Measurements from ENCODE around the gene SERPINA1. TPM values are rescaled to one million over a fixed set of nuclear protein-coding genes. Genes with fewer than 3 reads are reported as not detected.

SERPINA1 gene
- polyA plus RNA-seq, 2 of the 4 experiments (the other 2 are of a cell fraction), result 0.34 to 2.2 TPM

GRCh38 chr14:94426526-94426925, 38.1 kb upstream of the SERPINA1 start (continued):
- TF ChIP-seq PBX3 (IDR thresholded peaks at IDR 0.05), result no peak
- no peak for TF ChIP-seq HES2 (IDR thresholded peaks at IDR 0.05)

- 4% methylated on average over 3 of the region's 3 CpGs for WGBS (ENCODE audit: missing lambda C conversion rate)
- H3K4me1 ChIP-seq, result no peaks in the 10 kb centered on the region
- H3K4me3 ChIP-seq, result no peak overlapping the region
- ChIA-PET POLR2A (no interaction called here), CTCF (no interaction called here)
- H3K4me2 ChIP-seq, result no peak overlapping the region
- DNase-seq (ENCODE audit: low read depth in 1 of 2, low spot score in 1 of 2) (no peak), FAIRE-seq (no peak), ATAC-seq (no peak)
- H3K27ac ChIP-seq, result no peak overlapping the region
- TF ChIP-seq MAFK (IDR thresholded peaks at IDR 0.05; ENCODE audit: partially characterized antibody), result peak; percentile 54
- no peak for TF ChIP-seq CTCF (IDR thresholded peaks at IDR 0.05)
- no peak for TF ChIP-seq ATOH8 (CRISPR knock-in tag; IDR thresholded peaks at IDR 0.05; ENCODE audit: low read depth)
- TF ChIP-seq SMC3 (IDR thresholded peaks at IDR 0.05), result no peak
- TF ChIP-seq NPAS2 (CRISPR knock-in tag; IDR thresholded peaks at IDR 0.05; ENCODE audit: borderline replicate concordance), result no peak
- no peak for TF ChIP-seq GATA3 (IDR thresholded peaks at IDR 0.05; ENCODE audit: borderline replicate concordance)
- no peaks in the 10 kb centered on the region for H3K9me3 ChIP-seq
These were observed 36.0 kb upstream of the SERPINA1 start for GRCh38 chr14:94424371-94424770.

GRCh38 chr14:94423453-94424056, 35.2 kb upstream of the SERPINA1 start:
- H3K4me1 ChIP-seq, result no peaks in the 10 kb centered on the region
- DNase-seq (ENCODE audit: low read depth in 1 of 2, low spot score in 1 of 2) (peak; percentile 61 to 75), FAIRE-seq (no peak), ATAC-seq (peak; percentile 87 to 95)
- peak overlapping the region; percentile 63 for H3K4me2 ChIP-seq
- ChIA-PET CTCF (interaction anchor here (0.6 to 2.0 kb wide), 13 partner anchors 10 to 1475 kb away, joined by 3 to 19 read pairs (median 3); no protein-coding TSS in a partner anchor), POLR2A (no interaction called here)
- H3K27ac ChIP-seq, result no peak overlapping the region
- no peak overlapping the region for H3K4me3 ChIP-seq
- H3K9me3 ChIP-seq, result no peaks in the 10 kb centered on the region
- WGBS (ENCODE audit: missing lambda C conversion rate), result 9% methylated on average over 13 of the region's 13 CpGs
- TF ChIP-seq MAFK (IDR thresholded peaks at IDR 0.05; ENCODE audit: partially characterized antibody) (no peak), PHF8 (IDR thresholded peaks at IDR 0.05; ENCODE audit: borderline replicate concordance, low read depth) (no peak), ZC3H11A (IDR thresholded peaks at IDR 0.05) (no peak), SMC3 (IDR thresholded peaks at IDR 0.05) (peak; percentile 70), NPAS2 (CRISPR knock-in tag; IDR thresholded peaks at IDR 0.05; ENCODE audit: borderline replicate concordance) (no peak), CTCF (IDR thresholded peaks at IDR 0.05) (peak; percentile 65), HEYL (CRISPR knock-in tag; IDR thresholded peaks at IDR 0.05) (no peak), HOXB5 (CRISPR knock-in tag; IDR thresholded peaks at IDR 0.05) (no peak), CEBPB (IDR thresholded peaks at IDR 0.05) (no peak), CHD2 (IDR thresholded peaks at IDR 0.05; ENCODE audit: low read length, partially characterized antibody) (no peak), HES2 (IDR thresholded peaks at IDR 0.05) (no peak), MAX (IDR thresholded peaks at IDR 0.05) (no peak), RAD21 (conservative IDR thresholded peaks at IDR 0.05 in 1 of 2, IDR thresholded peaks at IDR 0.05 in 1 of 2) (peak; percentile 61 to 70; a peak in 4 of 5 replicates), NFE2L2 (conservative IDR thresholded peaks at IDR 0.05; ENCODE audit: low read length) (no peak), EHMT2 (IDR thresholded peaks at IDR 0.05; ENCODE audit: low read depth) (no peak), E2F6 (IDR thresholded peaks at IDR 0.05; ENCODE audit: borderline replicate concordance, low read depth) (no peak), MYC (IDR thresholded peaks at IDR 0.05; ENCODE audit: borderline replicate concordance, low read length) (no peak)

All from A549 (cell line).